ENCODE data around the gene ZFP90. TPM values are rescaled to one million over a fixed set of nuclear protein-coding genes. Genes with fewer than 3 reads are reported as not detected.

Gene ZFP90
- total and polyA plus RNA-seq, 9 of the 15 experiments (the other 6 are each of a cell fraction or from before 2014, with no cell fraction given): 0.66 to 2.9 (median 2.3) TPM

GRCh38 chr16:68520649-68521086 is 18.4 kb upstream of the ZFP90 start (continued):
- peak; percentile 51 to 61 for TF ChIP-seq E2F6 (IDR thresholded peaks at IDR 0.05; ENCODE audit: borderline replicate concordance in 1 of 2, extremely low read depth in 1 of 2, insufficient read depth in 1 of 2, insufficient read length in 1 of 2, low read depth in 1 of 2, low read length in 1 of 2, poor library complexity in 1 of 2, severe bottlenecking in 1 of 2)
- TF ChIP-seq ZNF780A (CRISPR knock-in tag; IDR thresholded peaks at IDR 0.05): no peak
- peak in 1 of 2 experiments; percentile 51; a peak in 1 of 4 replicates for TF ChIP-seq RCOR1 (IDR thresholded peaks at IDR 0.05; ENCODE audit: borderline replicate concordance in 1 of 2, low read depth in 2 of 2, low read length in 2 of 2)
- peak; percentile 21 to 67; a peak in 3 of 4 replicates for TF ChIP-seq RAD21 (CRISPR knock-in tag; conservative IDR thresholded peaks at IDR 0.05 in 1 of 2, IDR thresholded peaks at IDR 0.05 in 1 of 2)
- no peak for TF ChIP-seq LARP7 (IDR thresholded peaks at IDR 0.05)
- no peak for TF ChIP-seq TEAD1 (CRISPR knock-in tag; IDR thresholded peaks at IDR 0.05)
- TF ChIP-seq ZNF239 (CRISPR knock-in tag; IDR thresholded peaks at IDR 0.05): no peak
- TF ChIP-seq ZNF124 (CRISPR knock-in tag; IDR thresholded peaks at IDR 0.05): no peak
- 0 out of 4 replicates have a peak, but pooled peaks of 1 of the 2 experiments have one; percentile 35 for TF ChIP-seq TBL1XR1 (IDR thresholded peaks at IDR 0.05; ENCODE audit: low read length in 2 of 2)
- no peak for TF ChIP-seq NFYB (IDR thresholded peaks at IDR 0.05; ENCODE audit: extremely low read depth, insufficient read length)
- TF ChIP-seq FOXJ3 (CRISPR knock-in tag; IDR thresholded peaks at IDR 0.05): peak; percentile 57; the same call in 1 of the 2 replicates
- no peak for TF ChIP-seq ZNF133 (CRISPR knock-in tag; IDR thresholded peaks at IDR 0.05)
- TF ChIP-seq ZNF253 (CRISPR knock-in tag; conservative IDR thresholded peaks at IDR 0.05): no peak
- TF ChIP-seq ZNF445 (CRISPR knock-in tag; IDR thresholded peaks at IDR 0.05; ENCODE audit: low read depth): no peak
- TF ChIP-seq GATAD2B (IDR thresholded peaks at IDR 0.05; ENCODE audit: borderline replicate concordance): 0 out of 2 replicates have a peak, but pooled peaks have one; percentile 15
- no peak for TF ChIP-seq BRF2 (IDR thresholded peaks at IDR 0.05; ENCODE audit: borderline replicate concordance, insufficient read depth, insufficient read length)
- TF ChIP-seq MYC (IDR thresholded peaks at IDR 0.05; ENCODE audit: low read depth, low read length): peak; percentile 29; the same call in 1 of the 2 replicates
- no peak for TF ChIP-seq MYC (CRISPR knock-in tag; IDR thresholded peaks at IDR 0.05; ENCODE audit: borderline replicate concordance, low read depth)
- TF ChIP-seq HSF4 (CRISPR knock-in tag; IDR thresholded peaks at IDR 0.05; ENCODE audit: borderline replicate concordance): no peak
- no peak for TF ChIP-seq ZNF354B (CRISPR knock-in tag; IDR thresholded peaks at IDR 0.05)
- 0 out of 2 replicates have a peak, but pooled peaks have one; percentile 19 for TF ChIP-seq ZKSCAN1 (IDR thresholded peaks at IDR 0.05; ENCODE audit: low read depth, low read length)
- TF ChIP-seq ZNF436 (CRISPR knock-in tag; IDR thresholded peaks at IDR 0.05): no peak
- TF ChIP-seq KDM1A (IDR thresholded peaks at IDR 0.05): no peak
- no peak for TF ChIP-seq ZSCAN32 (CRISPR knock-in tag; IDR thresholded peaks at IDR 0.05)
- 0 out of 2 replicates have a peak, but pooled peaks have one; percentile 42 for TF ChIP-seq PREB (CRISPR knock-in tag; IDR thresholded peaks at IDR 0.05)
- TF ChIP-seq JUN (IDR thresholded peaks at IDR 0.05; ENCODE audit: borderline replicate concordance, low read depth, low read length): peak; percentile 34; the same call in 1 of the 2 replicates
- no peak for TF ChIP-seq JUN (CRISPR knock-in tag; IDR thresholded peaks at IDR 0.05; ENCODE audit: borderline replicate concordance)

All from K562 (cell line).